ENCODE results near the gene COL4A2. TPM values are rescaled to one million over a fixed set of nuclear protein-coding genes. Genes with fewer than 3 reads are reported as not detected.

COL4A2 gene
- polyA plus RNA-seq, 2 of the 4 experiments (the other 2 are of a cell fraction) = 46.9 to 119 TPM

DNA sequence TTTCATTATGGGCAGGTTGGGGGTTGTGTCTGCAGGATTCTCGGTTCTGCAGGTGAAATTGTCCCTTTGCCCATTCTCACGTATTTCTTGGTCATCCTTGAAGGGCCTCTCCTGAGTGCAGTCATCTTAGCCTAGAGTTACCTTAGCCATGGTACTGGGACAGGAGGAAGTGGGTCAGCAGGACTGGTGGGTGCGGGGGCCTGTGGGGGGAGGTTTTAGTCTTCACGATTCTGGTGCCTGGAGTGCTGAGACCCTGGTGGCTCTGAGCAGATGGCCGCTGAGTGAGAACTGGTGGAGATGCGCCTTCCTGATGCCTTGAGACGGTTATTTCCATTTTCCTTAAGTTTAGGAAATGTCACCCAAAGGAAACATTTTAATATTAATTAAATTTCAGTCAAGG is 11.8 kb downstream of the COL4A2 start:
- peak overlapping the region; percentile 82 to 91 for H3K27ac ChIP-seq
- ATAC-seq = no peak
- TF ChIP-seq HOXB5 (CRISPR knock-in tag; IDR thresholded peaks at IDR 0.05) (no peak), NPAS2 (CRISPR knock-in tag; IDR thresholded peaks at IDR 0.05; ENCODE audit: borderline replicate concordance) (no peak), MAFK (IDR thresholded peaks at IDR 0.05; ENCODE audit: partially characterized antibody) (no peak), CBX8 (IDR thresholded peaks at IDR 0.05) (no peak), PHF8 (IDR thresholded peaks at IDR 0.05; ENCODE audit: borderline replicate concordance, low read depth) (no peak), POLR2A (IDR thresholded peaks at IDR 0.05; ENCODE audit: low read length) (no peak), CHD2 (IDR thresholded peaks at IDR 0.05; ENCODE audit: low read length, partially characterized antibody) (no peak), RFX5 (IDR thresholded peaks at IDR 0.05) (no peak), E2F6 (IDR thresholded peaks at IDR 0.05; ENCODE audit: borderline replicate concordance, low read depth) (no peak), EP300 (IDR thresholded peaks at IDR 0.05) (no peak), FOSL2 (IDR thresholded peaks at IDR 0.05) (no peak), FOSL2 (CRISPR knock-in tag; IDR thresholded peaks at IDR 0.05) (no peak), TP53 (CRISPR knock-in tag; IDR thresholded peaks at IDR 0.05) (no peak), JUN (IDR thresholded peaks at IDR 0.05) (no peak), RCOR1 (IDR thresholded peaks at IDR 0.05; ENCODE audit: low read depth, low read length) (no peak)
- TF ChIP-seq, protein P1, sequence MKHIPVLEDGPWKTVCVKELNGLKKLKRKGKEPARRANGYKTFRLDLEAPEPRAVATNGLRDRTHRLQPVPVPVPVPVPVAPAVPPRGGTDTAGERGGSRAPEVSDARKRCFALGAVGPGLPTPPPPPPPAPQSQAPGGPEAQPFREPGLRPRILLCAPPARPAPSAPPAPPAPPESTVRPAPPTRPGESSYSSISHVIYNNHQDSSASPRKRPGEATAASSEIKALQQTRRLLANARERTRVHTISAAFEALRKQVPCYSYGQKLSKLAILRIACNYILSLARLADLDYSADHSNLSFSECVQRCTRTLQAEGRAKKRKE (CRISPR knock-in tag; IDR thresholded peaks at IDR 0.05; ENCODE audit: low read depth) = no peak
- TF ChIP-seq, protein P2, sequence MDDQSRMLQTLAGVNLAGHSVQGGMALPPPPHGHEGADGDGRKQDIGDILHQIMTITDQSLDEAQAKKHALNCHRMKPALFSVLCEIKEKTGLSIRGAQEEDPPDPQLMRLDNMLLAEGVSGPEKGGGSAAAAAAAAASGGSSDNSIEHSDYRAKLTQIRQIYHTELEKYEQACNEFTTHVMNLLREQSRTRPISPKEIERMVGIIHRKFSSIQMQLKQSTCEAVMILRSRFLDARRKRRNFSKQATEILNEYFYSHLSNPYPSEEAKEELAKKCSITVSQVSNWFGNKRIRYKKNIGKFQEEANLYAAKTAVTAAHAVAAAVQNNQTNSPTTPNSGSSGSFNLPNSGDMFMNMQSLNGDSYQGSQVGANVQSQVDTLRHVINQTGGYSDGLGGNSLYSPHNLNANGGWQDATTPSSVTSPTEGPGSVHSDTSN (IDR thresholded peaks at IDR 0.05) = no peak
- TF ChIP-seq, protein P3, sequence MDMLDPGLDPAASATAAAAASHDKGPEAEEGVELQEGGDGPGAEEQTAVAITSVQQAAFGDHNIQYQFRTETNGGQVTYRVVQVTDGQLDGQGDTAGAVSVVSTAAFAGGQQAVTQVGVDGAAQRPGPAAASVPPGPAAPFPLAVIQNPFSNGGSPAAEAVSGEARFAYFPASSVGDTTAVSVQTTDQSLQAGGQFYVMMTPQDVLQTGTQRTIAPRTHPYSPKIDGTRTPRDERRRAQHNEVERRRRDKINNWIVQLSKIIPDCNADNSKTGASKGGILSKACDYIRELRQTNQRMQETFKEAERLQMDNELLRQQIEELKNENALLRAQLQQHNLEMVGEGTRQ (IDR thresholded peaks at IDR 0.05) = no peak
- TF ChIP-seq, protein P4, sequence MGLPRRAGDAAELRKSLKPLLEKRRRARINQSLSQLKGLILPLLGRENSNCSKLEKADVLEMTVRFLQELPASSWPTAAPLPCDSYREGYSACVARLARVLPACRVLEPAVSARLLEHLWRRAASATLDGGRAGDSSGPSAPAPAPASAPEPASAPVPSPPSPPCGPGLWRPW (IDR thresholded peaks at IDR 0.05) = no peak
- 80% methylated on average over 7 of the region's 7 CpGs for WGBS (ENCODE audit: missing lambda C conversion rate)
- H3K9me3 ChIP-seq = no peaks in the 10 kb centered on the region
- H3K4me1 ChIP-seq = peaks cover 61% of the 10 kb centered on the region
- no peak for DNase-seq (ENCODE audit: low read depth in 1 of 2, low spot score in 1 of 2)
- peak overlapping the region; percentile 80 for H3K4me2 ChIP-seq
- ChIA-PET CTCF (no interaction called here), POLR2A (interaction anchor here (1.1 to 1.3 kb wide), 2 partner anchors 12 to 29 kb away, joined by 4 to 9 read pairs; partner anchors contain the start of genes COL4A1 and COL4A2)
- no peak for FAIRE-seq
- H3K4me3 ChIP-seq = no peak overlapping the region

DNA sequence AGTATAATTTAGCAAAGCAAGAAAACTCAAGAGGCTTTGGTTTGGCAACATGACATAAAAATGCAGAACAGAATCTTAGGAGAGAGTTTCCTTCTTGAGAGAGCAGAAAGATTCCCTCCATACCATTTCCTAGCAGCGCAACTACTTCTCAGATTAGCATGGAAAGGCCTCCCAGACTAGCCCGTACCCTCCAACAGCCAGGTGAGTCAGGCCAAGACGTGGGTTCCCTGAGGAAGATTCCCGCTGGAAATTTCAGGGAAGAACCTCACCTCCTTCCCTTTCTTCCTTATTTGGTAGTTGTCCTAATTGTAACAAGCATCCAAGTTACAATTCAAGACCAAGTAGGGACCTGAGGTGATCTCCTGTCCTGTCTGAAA is 12.3 kb downstream of the COL4A2 start:
- H3K4me1 ChIP-seq = peaks cover 66% of the 10 kb centered on the region
- H3K9me3 ChIP-seq = no peaks in the 10 kb centered on the region
- ChIA-PET POLR2A (interaction anchor here (1.1 to 1.3 kb wide), 2 partner anchors 12 to 29 kb away, joined by 4 to 9 read pairs; partner anchors contain the start of genes COL4A1 and COL4A2), CTCF (no interaction called here)
- DNase-seq (ENCODE audit: low read depth in 1 of 2, low spot score in 1 of 2) (no peak), ATAC-seq (peak; percentile 2 to 3; a peak in 2 of 6 replicates), FAIRE-seq (no peak)
- no peak overlapping the region; the same call in 2 of the 3 replicates for H3K4me3 ChIP-seq
- peak overlapping the region; percentile 80 for H3K4me2 ChIP-seq
- TF ChIP-seq CHD2 (IDR thresholded peaks at IDR 0.05; ENCODE audit: low read length, partially characterized antibody) (no peak), JUNB (IDR thresholded peaks at IDR 0.05) (no peak), ZSCAN20 (CRISPR knock-in tag; IDR thresholded peaks at IDR 0.05) (no peak), EHMT2 (IDR thresholded peaks at IDR 0.05; ENCODE audit: low read depth) (no peak), EP300 (IDR thresholded peaks at IDR 0.05) (no peak), FOXS1 (CRISPR knock-in tag; IDR thresholded peaks at IDR 0.05) (no peak), E2F6 (IDR thresholded peaks at IDR 0.05; ENCODE audit: borderline replicate concordance, low read depth) (no peak), ZNF302 (CRISPR knock-in tag; IDR thresholded peaks at IDR 0.05) (no peak), TP53 (CRISPR knock-in tag; IDR thresholded peaks at IDR 0.05) (no peak), RAD21 (conservative IDR thresholded peaks at IDR 0.05 in 1 of 2, IDR thresholded peaks at IDR 0.05 in 1 of 2) (no peak), MAZ (IDR thresholded peaks at IDR 0.05; ENCODE audit: borderline replicate concordance, low read depth, low read length) (no peak), EHF (CRISPR knock-in tag; IDR thresholded peaks at IDR 0.05) (no peak), NPAS2 (CRISPR knock-in tag; IDR thresholded peaks at IDR 0.05; ENCODE audit: borderline replicate concordance) (no peak), PHF8 (IDR thresholded peaks at IDR 0.05; ENCODE audit: borderline replicate concordance, low read depth) (no peak)
- peak overlapping the region; percentile 82 to 91 for H3K27ac ChIP-seq
- 68% methylated on average over 4 of the region's 4 CpGs for WGBS (ENCODE audit: missing lambda C conversion rate)
